GM23248 (cell line): ENCODE results near the gene RAB6A.
"Not testable (repeated sequence)": the region's sequence is repeated elsewhere in the genome, so short reads cannot be mapped to it uniquely, and the experiment has no call there.

ENCODE experiments used
- EZH2 ChIP-seq: fragments of 200-600 bp; sonication (generic); IDR thresholded peaks from 2 replicates; pipeline ENCODE4 v1.6.1; 2018; ENCODE audit warnings: antibody characterized with exemption, mild to moderate bottlenecking; ENCODE audit not compliant: insufficient read depth, poor library complexity, severe bottlenecking
- EZH2phosphoT487 ChIP-seq: fragments of 200-600 bp; sonication (generic); IDR thresholded peaks from 2 replicates; pipeline ENCODE4 v1.6.1; 2018; ENCODE audit warnings: antibody characterized with exemption, moderate library complexity, mild to moderate bottlenecking, low read depth; ENCODE audit not compliant: insufficient read depth

GRCh38 chr11:73735959-73736358 lies 24.9 kb downstream of the RAB6A start:
- not testable (repeated sequence) for TF ChIP-seq EZH2, EZH2phosphoT487
